ENCODE data around the gene CYREN.

CYREN gene

GRCh38 chr7:135170274-135170997 lies at the start of gene CYREN:
Gene CYREN (minus strand): TSS chr7:135170707. CDS start chr7:135168922, 1,785 bp downstream.
- no peak for DNase-seq (ENCODE audit: low read depth, low spot score)

- no peak for DNase-seq (ENCODE audit: low read depth, low spot score)
These were observed 47.4 kb upstream of the CYREN start for GRCh38 chr7:135217645-135218509.

- DNase-seq (ENCODE audit: low read depth, low spot score) = no peak
These were observed 45.2 kb upstream of the CYREN start for GRCh38 chr7:135215698-135216097.

- DNase-seq (ENCODE audit: low read depth, low spot score) = no peak
These were observed 44.7 kb upstream of the CYREN start for GRCh38 chr7:135215180-135215579.

GRCh38 chr7:135213831-135214230 lies 43.3 kb upstream of the CYREN start:
- DNase-seq (ENCODE audit: low read depth, low spot score) = no peak

- DNase-seq (ENCODE audit: low read depth, low spot score) = peak; percentile 24
These were observed 41.6 kb upstream of the CYREN start for GRCh38 chr7:135211946-135212685.

- DNase-seq (ENCODE audit: low read depth, low spot score) = peak; percentile 61
These were observed 40.9 kb upstream of the CYREN start, which contains the start of gene WDR91 for GRCh38 chr7:135211179-135211945. Gene WDR91 (minus strand): TSS chr7:135211526. CDS start chr7:135211502, 24 bp downstream.

- DNase-seq (ENCODE audit: low read depth, low spot score) = no peak
These were observed 40.3 kb upstream of the CYREN start for GRCh38 chr7:135210888-135211178.

- no peak for DNase-seq (ENCODE audit: low read depth, low spot score)
These were observed 38.8 kb upstream of the CYREN start for GRCh38 chr7:135209225-135209834.

GRCh38 chr7:135208102-135208793 lies 37.7 kb upstream of the CYREN start:
- DNase-seq (ENCODE audit: low read depth, low spot score) = no peak

- DNase-seq (ENCODE audit: low read depth, low spot score) = no peak
These were observed 37.0 kb upstream of the CYREN start for GRCh38 chr7:135207406-135208101.

GRCh38 chr7:135206941-135207391 lies 36.5 kb upstream of the CYREN start:
- DNase-seq (ENCODE audit: low read depth, low spot score) = no peak

- no peak for DNase-seq (ENCODE audit: low read depth, low spot score)
These were observed 35.3 kb upstream of the CYREN start for GRCh38 chr7:135205850-135206249.

- DNase-seq (ENCODE audit: low read depth, low spot score) = no peak
These were observed 34.4 kb upstream of the CYREN start for GRCh38 chr7:135204876-135205275.

- DNase-seq (ENCODE audit: low read depth, low spot score) = peak; percentile 51
These were observed 33.8 kb upstream of the CYREN start for GRCh38 chr7:135204341-135204749.

- DNase-seq (ENCODE audit: low read depth, low spot score) = no peak
These were observed 30.8 kb upstream of the CYREN start for GRCh38 chr7:135201350-135201749.

GRCh38 chr7:135200821-135201331 lies 30.4 kb upstream of the CYREN start:
- DNase-seq (ENCODE audit: low read depth, low spot score) = no peak

- DNase-seq (ENCODE audit: low read depth, low spot score) = no peak
These were observed 28.9 kb upstream of the CYREN start for GRCh38 chr7:135199439-135199838.

- no peak for DNase-seq (ENCODE audit: low read depth, low spot score)
These were observed 27.6 kb upstream of the CYREN start for GRCh38 chr7:135197906-135198655.
